ENCODE data around the gene DBX1. TPM values are rescaled to one million over a fixed set of nuclear protein-coding genes. Genes with fewer than 3 reads are reported as not detected.
A peak's percentile ranks its signal among the peaks of the same experiment; 100 is the strongest.

The DBX1 gene
- total and polyA plus RNA-seq, 2 experiments from 2014 or later, result not detected

GRCh38 chr11:20163783-20164481 is 3.7 kb upstream of the DBX1 start:
- no peak overlapping the region for H3K27ac ChIP-seq
- H3K9me3 ChIP-seq (ENCODE audit: low read depth), result no peaks in the 10 kb centered on the region
- peak in 1 of 2 donors; percentile 9 for DNase-seq (ENCODE audit: low read depth in 1 of 2, low spot score in 1 of 2)
- H3K27me3 ChIP-seq, result peaks cover 100% of the 10 kb centered on the region
- peak overlapping the region; percentile 29 for H3K4me3 ChIP-seq
- H3K36me3 ChIP-seq, result no peaks in the 10 kb centered on the region
- peaks cover 7% of the 10 kb centered on the region for H3K4me1 ChIP-seq (ENCODE audit: low read depth)
- TF ChIP-seq CTCF (IDR thresholded peaks at IDR 0.05; ENCODE audit: low read depth, low read length), result no peak

GRCh38 chr11:20162824-20163782 is 2.8 kb upstream of the DBX1 start:
- DNase-seq (ENCODE audit: low read depth in 1 of 2, low spot score in 1 of 2), result peak; percentile 27 to 75
- H3K9me3 ChIP-seq (ENCODE audit: low read depth), result no peaks in the 10 kb centered on the region
- no peaks in the 10 kb centered on the region for H3K36me3 ChIP-seq
- peaks cover 100% of the 10 kb centered on the region for H3K27me3 ChIP-seq
- peaks cover 7% of the 10 kb centered on the region for H3K4me1 ChIP-seq (ENCODE audit: low read depth)
- peak overlapping the region; percentile 29 for H3K4me3 ChIP-seq
- no peak for TF ChIP-seq CTCF (IDR thresholded peaks at IDR 0.05; ENCODE audit: low read depth, low read length)
- H3K27ac ChIP-seq, result no peak overlapping the region

- H3K4me1 ChIP-seq (ENCODE audit: low read depth), result peaks cover 7% of the 10 kb centered on the region
- H3K27me3 ChIP-seq, result peaks cover 100% of the 10 kb centered on the region
- no peaks in the 10 kb centered on the region for H3K9me3 ChIP-seq (ENCODE audit: low read depth)
- no peak overlapping the region for H3K4me3 ChIP-seq
- no peaks in the 10 kb centered on the region for H3K36me3 ChIP-seq
- no peak overlapping the region for H3K27ac ChIP-seq
- DNase-seq (ENCODE audit: low read depth in 1 of 2, low spot score in 1 of 2), result no peak
- TF ChIP-seq CTCF (IDR thresholded peaks at IDR 0.05; ENCODE audit: low read depth, low read length), result no peak
Measured at GRCh38 chr11:20161923-20162744, 1.9 kb upstream of the DBX1 start.

- no peak overlapping the region for H3K4me3 ChIP-seq
- peak; percentile 13 to 64 for DNase-seq (ENCODE audit: low read depth in 1 of 2, low spot score in 1 of 2)
- peaks cover 100% of the 10 kb centered on the region for H3K27me3 ChIP-seq
- no peak overlapping the region for H3K27ac ChIP-seq
- H3K4me1 ChIP-seq (ENCODE audit: low read depth), result peaks cover 7% of the 10 kb centered on the region
- H3K36me3 ChIP-seq, result no peaks in the 10 kb centered on the region
- no peak for TF ChIP-seq CTCF (IDR thresholded peaks at IDR 0.05; ENCODE audit: low read depth, low read length)
- no peaks in the 10 kb centered on the region for H3K9me3 ChIP-seq (ENCODE audit: low read depth)
Measured at GRCh38 chr11:20161230-20161918, 1.1 kb upstream of the DBX1 start.

Data from cardiac muscle cell (in vitro differentiated cells and primary cell).